SK-N-SH (cell line): ENCODE data around the gene GATAD2A. TPM values are rescaled to one million over a fixed set of nuclear protein-coding genes. Genes with fewer than 3 reads are reported as not detected.

Experiments used
- CTCF ChIA-PET: fragments of 300-600, 350-600 bp; formaldehyde crosslinking; extraction: SDS; loops from one replicate; lab custom pipeline; 2021; lab: Yijun Ruan, JAX
- POLR2A ChIA-PET: fragments of 350-600 bp; sonication (Branson Sonifier 250); formaldehyde crosslinking; extraction: SDS; loops from one replicate; lab custom pipeline; 2020; ENCODE audit warnings: antibody characterized with exemption, inconsistent platforms; lab: Yijun Ruan, JAX
- DNase-seq: peaks from one replicate; pipeline ENCODE4 v3.0.0; 2012
- H2AFZ ChIP-seq: fragments of 200-600 bp; sonication (generic); 2 replicates; pipeline ENCODE4 v1.8.1; 2016; ENCODE audit warnings: antibody characterized with exemption, mild to moderate bottlenecking, low read depth
- H3F3A ChIP-seq: fragments of 200-600 bp; sonication (generic); replicated peaks from 2 replicates; pipeline ENCODE3; 2016; ENCODE audit warnings: antibody characterized with exemption, mild to moderate bottlenecking; ENCODE audit not compliant: insufficient read depth
- H3K27ac ChIP-seq, 2 experiments: fragments of 200-500 bp in 1 of 2; fragments of 200-600 bp in 1 of 2; sonication (Bioruptor generic) in 1 of 2; sonication (generic), shearing (Covaris generic) in 1 of 2; 2 replicates each; pipeline versions ENCODE4 v1.5.1 to v1.6.1; 2014 to 2016; ENCODE audit warnings: low read depth in 2 of 2, inconsistent platforms in 1 of 2, low read length in 1 of 2, mild to moderate bottlenecking in 1 of 2, mixed read lengths in 1 of 2
- H3K27me3 ChIP-seq: fragments of 200-600 bp; sonication (generic), shearing (Covaris generic); 2 replicates; pipeline ENCODE4 v1.6.1; 2016; ENCODE audit warnings: mixed run types; ENCODE audit not compliant: insufficient read depth
- H3K36me3 ChIP-seq, 2 experiments: fragments of 200-500 bp in 1 of 2; fragments of 200-600 bp in 1 of 2; sonication (Bioruptor generic) in 1 of 2; sonication (generic) in 1 of 2; replicated peaks in 1 of 2; 2 replicates each; pipeline versions ENCODE3 to v1.5.1; 2014 to 2016; ENCODE audit warnings: low read length in 1 of 2, mild to moderate bottlenecking in 1 of 2; ENCODE audit not compliant: insufficient read depth in 2 of 2, control insufficient read depth in 1 of 2
- H3K4me1 ChIP-seq, 2 experiments: fragments of 200-500 bp in 1 of 2; fragments of 200-600 bp in 1 of 2; sonication (Bioruptor generic) in 1 of 2; sonication (generic), shearing (Covaris generic) in 1 of 2; 2 replicates each; pipeline versions ENCODE4 v1.5.1 to v1.6.1; 2014 to 2016; ENCODE audit warnings: low read depth in 1 of 2, low read length in 1 of 2, mixed run types in 1 of 2; ENCODE audit not compliant: insufficient read depth in 2 of 2, control insufficient read depth in 1 of 2
- H3K4me2 ChIP-seq: fragments of 200-600 bp; sonication (generic), shearing (Covaris generic); 2 replicates; pipeline ENCODE4 v1.6.1; 2017; ENCODE audit warnings: mixed run types
- H3K4me3 ChIP-seq, 2 experiments: fragments of 200-500 bp in 1 of 2; fragments of 200-600 bp in 1 of 2; sonication (Bioruptor generic) in 1 of 2; sonication (generic), shearing (Covaris generic) in 1 of 2; 2 replicates each; pipeline versions ENCODE4 v1.5.1 to v1.8.1; 2014 to 2016; ENCODE audit warnings: low read depth in 2 of 2, inconsistent platforms in 1 of 2, low read length in 1 of 2, mild to moderate bottlenecking in 1 of 2, mixed read lengths in 1 of 2, moderate library complexity in 1 of 2
- H3K79me2 ChIP-seq: fragments of 200-600 bp; sonication (generic); 2 replicates; pipeline ENCODE4 v1.8.1; 2017; ENCODE audit warnings: mild to moderate bottlenecking; ENCODE audit not compliant: insufficient read depth
- H3K9ac ChIP-seq: fragments of 200-600 bp; sonication (generic); 2 replicates; pipeline ENCODE4 v1.6.1; 2017; ENCODE audit warnings: mixed run types
- H3K9me2 ChIP-seq: fragments of 200-600 bp; sonication (generic); 2 replicates; pipeline ENCODE4 v1.6.1; 2017; ENCODE audit warnings: mixed run types
- H3K9me3 ChIP-seq: fragments of 200-600 bp; sonication (generic); 2 replicates; pipeline ENCODE4 v1.6.1; 2017; ENCODE audit warnings: mixed run types, mild to moderate bottlenecking, moderate library complexity
- H4K20me1 ChIP-seq: fragments of 200-600 bp; sonication (generic); 2 replicates; pipeline ENCODE4 v1.6.1; 2017; ENCODE audit warnings: mild to moderate bottlenecking, mixed run types; ENCODE audit not compliant: insufficient read depth
- CHD2 ChIP-seq: fragments of 150-350 bp; IDR thresholded peaks from 2 replicates; pipeline ENCODE4 v1.6.1; 2018; ENCODE audit warnings: low read length; ENCODE audit not compliant: partially characterized antibody
- CTCF ChIP-seq: fragments of 200-600 bp; sonication (generic); IDR thresholded peaks from 2 replicates; pipeline ENCODE4 v1.6.1; 2017; ENCODE audit warnings: antibody characterized with exemption, mild to moderate bottlenecking, moderate library complexity
- EZH2phosphoT487 ChIP-seq: fragments of 200-600 bp; sonication (generic); IDR thresholded peaks from 2 replicates; pipeline ENCODE4 v1.6.1; 2017; ENCODE audit warnings: low read depth, mixed run types, mild to moderate bottlenecking, antibody characterized with exemption, moderate library complexity, borderline replicate concordance
- FOSL2 ChIP-seq: IDR thresholded peaks from 2 replicates; pipeline ENCODE4 v1.4.0; 2012; ENCODE audit warnings: low read depth, mild to moderate bottlenecking, moderate library complexity, borderline replicate concordance
- FOXJ3 ChIP-seq: sonication (generic); formaldehyde crosslinking; IDR thresholded peaks from 2 replicates; pipeline ENCODE4 v1.5.1; 2020; ENCODE audit warnings: mild to moderate bottlenecking, missing genetic modification reagents
- FOXM1 ChIP-seq: IDR thresholded peaks from 2 replicates; pipeline ENCODE4 v1.4.0; 2012; ENCODE audit warnings: low read depth, mild to moderate bottlenecking
- GATA2 ChIP-seq: sonication (generic); formaldehyde crosslinking; IDR thresholded peaks from 2 replicates; pipeline ENCODE4 v1.5.0; 2020; ENCODE audit warnings: mild to moderate bottlenecking, missing genetic modification reagents
- IRF3 ChIP-seq: fragments of 150-350 bp; IDR thresholded peaks from 2 replicates; pipeline ENCODE4 v1.6.1; 2016; ENCODE audit warnings: mild to moderate bottlenecking, low read depth, low read length
- JUND ChIP-seq: IDR thresholded peaks from 2 replicates; pipeline ENCODE4 v1.4.0; 2012
- MAX ChIP-seq: IDR thresholded peaks from 2 replicates; pipeline ENCODE4 v1.4.0; 2012; ENCODE audit warnings: low read depth
- NFIC ChIP-seq: IDR thresholded peaks from 2 replicates; pipeline ENCODE4 v1.4.0; 2012; ENCODE audit warnings: borderline replicate concordance
- POLR2AphosphoS5 ChIP-seq: IDR thresholded peaks from 2 replicates; pipeline ENCODE4 v1.6.1; 2012; ENCODE audit warnings: low read depth, low read length
- RAD21 ChIP-seq: IDR thresholded peaks from 2 replicates; pipeline ENCODE4 v1.6.1; 2012; ENCODE audit warnings: mild to moderate bottlenecking, low read length
- TCF12 ChIP-seq: IDR thresholded peaks from 2 replicates; pipeline ENCODE4 v1.4.0; 2012
- TEAD4 ChIP-seq: IDR thresholded peaks from 2 replicates; pipeline ENCODE4 v1.4.0; 2012; ENCODE audit warnings: mild to moderate bottlenecking, borderline replicate concordance; ENCODE audit not compliant: insufficient read depth
- WGBS: methylation state at CpG from one replicate; pipeline ENCODE4 v1.1.6; 2017; ENCODE audit warnings: low lambda C conversion rate; 5-methylcytosine and 5-hydroxymethylcytosine counted together
- polyA plus RNA-seq, 3 experiments: library from polyadenylated mRNA; depleted of rRNA; stranded (reverse); fragments of >200 nt; gene quantifications; 2 replicates each; pipeline ENCODE4 v1.2.3, GENCODE V29; 2012
- TF ChIP-seq, protein P1 (sequence below): IDR thresholded peaks from 2 replicates; pipeline ENCODE4 v1.6.1; 2012; ENCODE audit warnings: mild to moderate bottlenecking, low read depth, low read length, moderate library complexity

Gene GATAD2A
- polyA plus RNA-seq, 1 of the 3 experiments (the other 2 are of a cell fraction): 36.6 TPM

- TF ChIP-seq FOXM1: no peak
- no peak for TF ChIP-seq GATA2 (CRISPR knock-in tag)
- no peak for TF ChIP-seq TEAD4
- TF ChIP-seq TCF12: no peak
- TF ChIP-seq CHD2: no peak
- no peak for TF ChIP-seq POLR2AphosphoS5
- TF ChIP-seq IRF3: no peak
- no peak for TF ChIP-seq RAD21
- TF ChIP-seq JUND: no peak
- TF ChIP-seq, protein P1, sequence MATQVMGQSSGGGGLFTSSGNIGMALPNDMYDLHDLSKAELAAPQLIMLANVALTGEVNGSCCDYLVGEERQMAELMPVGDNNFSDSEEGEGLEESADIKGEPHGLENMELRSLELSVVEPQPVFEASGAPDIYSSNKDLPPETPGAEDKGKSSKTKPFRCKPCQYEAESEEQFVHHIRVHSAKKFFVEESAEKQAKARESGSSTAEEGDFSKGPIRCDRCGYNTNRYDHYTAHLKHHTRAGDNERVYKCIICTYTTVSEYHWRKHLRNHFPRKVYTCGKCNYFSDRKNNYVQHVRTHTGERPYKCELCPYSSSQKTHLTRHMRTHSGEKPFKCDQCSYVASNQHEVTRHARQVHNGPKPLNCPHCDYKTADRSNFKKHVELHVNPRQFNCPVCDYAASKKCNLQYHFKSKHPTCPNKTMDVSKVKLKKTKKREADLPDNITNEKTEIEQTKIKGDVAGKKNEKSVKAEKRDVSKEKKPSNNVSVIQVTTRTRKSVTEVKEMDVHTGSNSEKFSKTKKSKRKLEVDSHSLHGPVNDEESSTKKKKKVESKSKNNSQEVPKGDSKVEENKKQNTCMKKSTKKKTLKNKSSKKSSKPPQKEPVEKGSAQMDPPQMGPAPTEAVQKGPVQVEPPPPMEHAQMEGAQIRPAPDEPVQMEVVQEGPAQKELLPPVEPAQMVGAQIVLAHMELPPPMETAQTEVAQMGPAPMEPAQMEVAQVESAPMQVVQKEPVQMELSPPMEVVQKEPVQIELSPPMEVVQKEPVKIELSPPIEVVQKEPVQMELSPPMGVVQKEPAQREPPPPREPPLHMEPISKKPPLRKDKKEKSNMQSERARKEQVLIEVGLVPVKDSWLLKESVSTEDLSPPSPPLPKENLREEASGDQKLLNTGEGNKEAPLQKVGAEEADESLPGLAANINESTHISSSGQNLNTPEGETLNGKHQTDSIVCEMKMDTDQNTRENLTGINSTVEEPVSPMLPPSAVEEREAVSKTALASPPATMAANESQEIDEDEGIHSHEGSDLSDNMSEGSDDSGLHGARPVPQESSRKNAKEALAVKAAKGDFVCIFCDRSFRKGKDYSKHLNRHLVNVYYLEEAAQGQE: no peak
- no peak for TF ChIP-seq CTCF
- no peak for TF ChIP-seq MAX
- no peak for TF ChIP-seq FOXJ3 (CRISPR knock-in tag)
- TF ChIP-seq FOSL2: no peak
- no peak for TF ChIP-seq NFIC
- no peak for TF ChIP-seq EZH2phosphoT487
- Histone ChIP-seq H2AFZ (no peak overlapping the region), H3K27me3 (no peaks in the 10 kb centered on the region), H3K9me2 (no peaks in the 10 kb centered on the region), H3K79me2 (peaks cover 32% of the 10 kb centered on the region), H3K4me2 (no peak overlapping the region), H3K9ac (no peak overlapping the region), H3K36me3 (peaks cover 3 to 8% of the 10 kb centered on the region in 2 experiments), H3K4me3 (no peak overlapping the region), H3K4me1 (peaks cover 0 to 11% of the 10 kb centered on the region in 2 experiments; a peak in 1 of 4 replicates), H3F3A (peaks cover 3% of the 10 kb centered on the region), H3K9me3 (no peaks in the 10 kb centered on the region), H3K27ac (no peak overlapping the region), H4K20me1 (peaks cover 3% of the 10 kb centered on the region; the same call in 1 of the 2 replicates)
- DNase-seq: no peak
- ChIA-PET POLR2A (interaction anchor here (0.6 kb wide), 1 partner anchor 15 kb away, joined by 3 read pairs; no protein-coding TSS in a partner anchor), CTCF (no interaction called here)
- 93% methylated on average over 35 of the region's 46 CpGs for WGBS
Observed at GRCh38 chr19:19514215-19514657, 108.8 kb downstream of the GATAD2A start.
